GM12878 (cell line): Measurements from ENCODE around the gene JHY.

Experiments
- CREB1 ChIP-seq: IDR thresholded peaks from 2 replicates; pipeline ENCODE4 v1.6.1; 2012; ENCODE audit warnings: low read depth, mild to moderate bottlenecking, inconsistent platforms
- FOS ChIP-seq: IDR thresholded peaks from 3 replicates; pipeline ENCODE4 v1.6.1; 2011; ENCODE audit warnings: borderline replicate concordance; ENCODE audit not compliant: insufficient read length; ENCODE audit errors: extremely low read depth
- JUND ChIP-seq: IDR thresholded peaks from 2 replicates; pipeline ENCODE4 v1.6.1; 2012; ENCODE audit warnings: low read depth, mild to moderate bottlenecking, low read length, improper control_type of control experiment, moderate library complexity
- TF ChIP-seq, protein P1 (sequence below): IDR thresholded peaks from 2 replicates; pipeline ENCODE4 v1.6.1; 2012; ENCODE audit warnings: mild to moderate bottlenecking, low read depth, low read length

DNA sequence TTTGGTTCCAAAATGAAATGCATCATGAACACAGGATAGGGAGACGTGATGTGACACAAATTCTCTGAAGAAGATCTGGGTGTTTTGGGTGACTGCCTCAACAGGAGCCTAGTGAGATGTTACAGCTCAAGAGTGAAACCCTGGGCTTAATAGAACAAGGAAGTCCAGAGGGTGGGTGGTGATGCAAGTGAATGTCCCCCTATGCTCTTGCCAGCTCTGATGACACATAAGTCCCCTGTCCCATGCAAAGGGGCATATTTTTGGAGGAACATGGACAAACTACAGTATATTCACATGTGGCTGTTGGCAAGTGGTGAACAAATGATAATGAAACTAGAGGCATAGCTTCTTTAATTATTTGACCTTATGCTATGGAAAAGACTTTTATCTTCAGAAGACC is 35.1 kb upstream of the JHY start:
- TF ChIP-seq JUND (no peak), CREB1 (no peak), FOS (no peak)
- TF ChIP-seq, protein P1, sequence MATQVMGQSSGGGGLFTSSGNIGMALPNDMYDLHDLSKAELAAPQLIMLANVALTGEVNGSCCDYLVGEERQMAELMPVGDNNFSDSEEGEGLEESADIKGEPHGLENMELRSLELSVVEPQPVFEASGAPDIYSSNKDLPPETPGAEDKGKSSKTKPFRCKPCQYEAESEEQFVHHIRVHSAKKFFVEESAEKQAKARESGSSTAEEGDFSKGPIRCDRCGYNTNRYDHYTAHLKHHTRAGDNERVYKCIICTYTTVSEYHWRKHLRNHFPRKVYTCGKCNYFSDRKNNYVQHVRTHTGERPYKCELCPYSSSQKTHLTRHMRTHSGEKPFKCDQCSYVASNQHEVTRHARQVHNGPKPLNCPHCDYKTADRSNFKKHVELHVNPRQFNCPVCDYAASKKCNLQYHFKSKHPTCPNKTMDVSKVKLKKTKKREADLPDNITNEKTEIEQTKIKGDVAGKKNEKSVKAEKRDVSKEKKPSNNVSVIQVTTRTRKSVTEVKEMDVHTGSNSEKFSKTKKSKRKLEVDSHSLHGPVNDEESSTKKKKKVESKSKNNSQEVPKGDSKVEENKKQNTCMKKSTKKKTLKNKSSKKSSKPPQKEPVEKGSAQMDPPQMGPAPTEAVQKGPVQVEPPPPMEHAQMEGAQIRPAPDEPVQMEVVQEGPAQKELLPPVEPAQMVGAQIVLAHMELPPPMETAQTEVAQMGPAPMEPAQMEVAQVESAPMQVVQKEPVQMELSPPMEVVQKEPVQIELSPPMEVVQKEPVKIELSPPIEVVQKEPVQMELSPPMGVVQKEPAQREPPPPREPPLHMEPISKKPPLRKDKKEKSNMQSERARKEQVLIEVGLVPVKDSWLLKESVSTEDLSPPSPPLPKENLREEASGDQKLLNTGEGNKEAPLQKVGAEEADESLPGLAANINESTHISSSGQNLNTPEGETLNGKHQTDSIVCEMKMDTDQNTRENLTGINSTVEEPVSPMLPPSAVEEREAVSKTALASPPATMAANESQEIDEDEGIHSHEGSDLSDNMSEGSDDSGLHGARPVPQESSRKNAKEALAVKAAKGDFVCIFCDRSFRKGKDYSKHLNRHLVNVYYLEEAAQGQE = no peak
